GM23248 (cell line): ENCODE measurements around the gene PKHD1.

ENCODE experiments used
- EZH2 ChIP-seq: fragments of 200-600 bp; sonication (generic); IDR thresholded peaks from 2 replicates; pipeline ENCODE4 v1.6.1; 2018; ENCODE audit warnings: antibody characterized with exemption, mild to moderate bottlenecking; ENCODE audit not compliant: insufficient read depth, poor library complexity, severe bottlenecking
- EZH2phosphoT487 ChIP-seq: fragments of 200-600 bp; sonication (generic); IDR thresholded peaks from 2 replicates; pipeline ENCODE4 v1.6.1; 2018; ENCODE audit warnings: antibody characterized with exemption, moderate library complexity, mild to moderate bottlenecking, low read depth; ENCODE audit not compliant: insufficient read depth

DNA sequence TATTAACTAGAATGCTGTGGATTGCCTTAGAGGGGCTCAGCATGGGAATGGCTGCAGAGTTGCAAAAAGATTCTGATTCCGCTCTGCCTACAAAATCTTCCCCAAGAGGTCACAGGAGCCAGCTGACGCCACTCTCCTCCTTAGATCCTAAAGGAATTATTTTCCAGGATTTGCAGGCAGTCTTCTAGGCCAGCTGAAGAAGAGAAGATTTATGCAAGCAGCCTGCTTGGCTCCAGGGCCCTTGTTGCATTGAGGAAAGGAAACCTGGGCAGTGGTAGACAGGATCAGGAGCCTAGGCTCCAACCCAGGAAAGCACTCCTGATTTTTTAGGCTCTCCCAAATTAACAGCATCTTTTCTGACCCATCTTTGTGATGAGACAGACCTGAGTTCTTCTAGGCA is 245.8 kb downstream of the PKHD1 start:
- no peak for TF ChIP-seq EZH2
- no peak for TF ChIP-seq EZH2phosphoT487
